Stimulated activated CD4-positive, alpha-beta T cell treated with anti-CD3 and anti-CD28 coated beads, TNF-alpha, amount 100 ng/mL, for 24 hours (primary cell): ENCODE data around the gene FNDC10.
"Not testable (repeated sequence)": the region's sequence is repeated elsewhere in the genome, so short reads cannot be mapped to it uniquely, and the experiment has no call there.

Source experiments
- DNase-seq, 3 experiments: peaks; one replicate each; pipeline ENCODE4 v3.0.0-alpha.2; 2020; ENCODE audit warnings: low read depth in 3 of 3

The FNDC10 gene

GRCh38 chr1:1599935-1600860 lies at the start of gene FNDC10:
Gene FNDC10, minus strand, starts transcription at chr1:1600135. Its CDS starts 120 bp downstream, at chr1:1600015.
- no peak for DNase-seq

DNA sequence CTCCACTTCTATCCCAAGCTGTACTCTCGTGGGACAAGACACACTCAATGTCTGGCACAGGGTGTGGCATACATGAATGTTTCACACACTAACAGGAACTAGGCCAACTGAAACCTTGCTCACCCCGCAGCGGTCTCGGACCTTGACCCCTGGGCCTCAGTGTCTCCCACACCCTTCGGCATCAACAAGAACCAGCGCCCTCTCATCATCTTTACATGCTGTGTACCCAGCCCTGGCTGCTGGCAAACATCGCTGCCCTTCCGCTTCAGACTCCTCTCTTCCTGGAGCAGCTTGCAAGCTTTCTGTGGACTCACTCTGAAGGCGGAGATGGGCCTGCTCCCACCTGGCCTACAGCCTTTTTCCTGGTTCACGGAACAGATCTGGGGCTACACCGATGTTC lies 48.3 kb upstream of the FNDC10 start:
- DNase-seq = not testable (repeated sequence)

DNA sequence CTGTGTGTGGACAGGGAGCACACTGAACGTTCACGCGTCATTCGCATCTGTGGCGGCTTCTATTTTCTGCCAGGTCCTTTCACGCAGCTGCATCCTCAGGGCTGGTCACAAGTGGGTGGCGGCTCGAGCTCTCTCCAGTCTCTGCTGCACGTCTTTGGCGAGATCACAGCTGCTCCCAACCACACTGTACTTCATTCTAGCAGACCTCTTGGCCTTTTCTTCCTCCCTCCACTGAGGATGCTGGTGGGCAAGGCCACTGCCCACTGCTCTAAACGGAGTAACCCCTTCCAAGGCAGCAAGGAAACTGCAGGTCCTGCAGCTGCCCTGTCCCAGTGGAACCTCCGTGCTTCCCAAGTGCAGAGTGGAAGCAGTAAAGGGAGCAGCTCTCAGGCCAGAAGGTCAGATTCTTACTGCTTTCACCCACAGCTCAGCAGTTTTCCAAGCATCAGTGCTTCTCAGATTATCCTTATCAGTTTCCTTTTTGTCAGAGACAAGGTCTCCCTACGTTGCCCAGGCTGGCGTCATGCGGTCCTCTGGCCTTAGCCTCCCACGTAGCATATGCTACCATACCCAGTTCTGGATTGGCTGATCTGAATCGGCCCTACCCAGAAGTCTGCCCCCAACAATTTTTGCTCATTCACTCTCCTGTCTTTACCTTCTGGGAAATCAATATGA lies 47.8 kb upstream of the FNDC10 start:
- DNase-seq = not testable (repeated sequence)

- not testable (repeated sequence) for DNase-seq
These were observed 46.4 kb upstream of the FNDC10 start for GRCh38 chr1:1646326-1646725.

DNA sequence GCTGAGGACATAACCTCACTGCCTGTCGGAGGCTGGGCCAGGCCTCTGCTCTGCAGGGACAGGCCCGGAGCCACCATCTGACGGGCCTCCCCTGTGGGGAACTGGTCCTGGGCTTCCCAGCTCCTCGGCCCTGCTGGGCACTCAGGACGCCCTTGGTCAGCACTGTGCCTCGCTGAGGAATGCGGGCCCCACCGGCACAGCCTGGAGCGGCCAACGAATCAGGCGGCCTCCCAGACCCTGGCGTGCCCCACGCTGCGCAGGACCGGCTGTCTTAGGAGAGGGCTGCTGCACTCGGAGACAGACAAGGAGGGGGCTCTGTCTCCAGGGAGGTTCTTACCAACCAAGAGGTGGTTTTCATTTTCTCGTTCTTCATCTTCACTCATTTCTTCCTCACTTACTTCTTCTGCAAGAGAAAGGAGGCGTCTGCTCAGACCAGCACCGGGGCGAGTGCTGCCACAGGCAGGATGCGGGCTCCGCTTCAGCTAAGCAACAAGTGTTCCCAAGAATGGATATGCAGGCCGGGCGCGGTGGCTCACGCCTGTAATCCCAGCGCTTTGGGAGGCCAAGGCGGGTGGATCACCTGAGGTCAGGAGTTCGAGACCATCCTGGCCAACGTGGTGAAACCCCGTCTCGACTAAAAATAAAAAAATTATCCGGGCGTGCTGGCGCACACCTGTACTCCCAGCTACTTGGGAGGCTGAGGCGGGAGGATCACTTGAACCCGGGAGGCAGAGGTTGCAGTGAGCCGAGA lies 41.0 kb upstream of the FNDC10 start:
- not testable (repeated sequence) for DNase-seq

DNA sequence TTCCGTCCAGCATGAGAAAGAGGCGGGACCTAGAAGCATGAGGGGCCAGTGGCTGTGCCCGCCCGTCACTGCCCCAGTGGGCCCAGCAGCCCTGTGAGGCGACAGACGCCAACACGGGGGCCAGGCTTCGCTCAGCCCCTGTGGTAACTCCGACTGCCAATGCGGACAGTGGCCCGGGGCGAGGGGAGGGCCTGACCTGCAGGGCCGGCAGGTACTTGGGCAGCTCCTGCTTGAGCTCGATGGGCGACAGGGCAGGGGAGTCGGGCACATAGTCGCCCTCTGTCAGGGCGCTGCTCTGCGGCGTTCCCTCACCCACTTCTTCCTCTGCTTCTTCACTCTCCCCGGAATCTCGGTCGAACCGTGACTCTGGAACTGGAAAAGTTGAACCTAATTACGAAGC lies 40.1 kb upstream of the FNDC10 start:
- DNase-seq = not testable (repeated sequence)

- DNase-seq = not testable (repeated sequence)
These were observed 39.4 kb upstream of the FNDC10 start for GRCh38 chr1:1639368-1639767.

DNA sequence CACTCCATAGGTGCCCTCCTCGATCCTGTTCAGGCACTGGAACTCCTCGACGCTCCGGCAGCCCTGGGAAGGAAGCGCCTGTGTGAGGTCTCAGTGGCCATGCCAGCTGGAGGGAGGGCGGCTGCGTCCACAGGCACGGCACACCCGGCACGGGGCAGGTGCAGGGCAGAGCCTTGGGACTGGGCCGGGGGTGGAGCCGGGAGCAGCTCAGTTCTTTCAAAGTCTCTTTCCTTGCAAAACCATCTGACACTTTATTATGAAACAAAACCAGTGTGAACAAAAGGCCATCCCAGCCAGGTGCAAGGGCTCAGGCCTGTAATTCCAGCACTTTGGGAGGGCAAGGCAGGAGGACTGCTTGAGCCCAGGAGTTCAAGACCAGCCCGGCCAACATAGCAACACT lies 38.6 kb upstream of the FNDC10 start:
- not testable (repeated sequence) for DNase-seq

DNA sequence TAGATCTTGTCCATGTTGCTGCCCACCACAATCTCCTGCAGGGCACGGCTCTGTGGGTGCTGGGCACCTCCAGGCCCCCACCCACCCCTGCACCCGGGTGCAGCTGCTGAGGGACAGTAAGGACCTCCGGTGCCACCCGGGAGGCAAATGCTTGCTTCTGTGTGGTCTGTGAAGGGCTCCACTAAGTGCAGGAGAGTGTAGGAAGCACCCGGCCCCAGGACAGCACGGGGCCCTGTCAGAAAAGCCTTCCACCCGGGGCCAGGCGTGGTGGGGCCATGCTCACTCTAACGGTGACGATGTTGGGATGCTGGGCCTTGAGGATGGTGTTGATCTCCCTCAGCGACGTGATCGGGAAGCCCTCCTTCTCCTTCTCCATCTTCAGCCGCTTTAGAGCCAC lies 37.5 kb upstream of the FNDC10 start:
- not testable (repeated sequence) for DNase-seq

- DNase-seq = not testable (repeated sequence)
These were observed 36.9 kb upstream of the FNDC10 start for GRCh38 chr1:1636621-1637478.

GRCh38 chr1:1634613-1635012 lies 34.7 kb upstream of the FNDC10 start:
- not testable (repeated sequence) for DNase-seq

- not testable (repeated sequence) for DNase-seq
These were observed 33.5 kb upstream of the FNDC10 start for GRCh38 chr1:1633409-1633808.

- no peak for DNase-seq
These were observed 32.0 kb upstream of the FNDC10 start, which contains the start of gene MMP23B for GRCh38 chr1:1631782-1632420. Gene MMP23B, plus strand, starts transcription at chr1:1632173. Its CDS starts 46 bp downstream, at chr1:1632219.

- DNase-seq = no peak
These were observed 31.2 kb upstream of the FNDC10 start for GRCh38 chr1:1630965-1631781.

DNA sequence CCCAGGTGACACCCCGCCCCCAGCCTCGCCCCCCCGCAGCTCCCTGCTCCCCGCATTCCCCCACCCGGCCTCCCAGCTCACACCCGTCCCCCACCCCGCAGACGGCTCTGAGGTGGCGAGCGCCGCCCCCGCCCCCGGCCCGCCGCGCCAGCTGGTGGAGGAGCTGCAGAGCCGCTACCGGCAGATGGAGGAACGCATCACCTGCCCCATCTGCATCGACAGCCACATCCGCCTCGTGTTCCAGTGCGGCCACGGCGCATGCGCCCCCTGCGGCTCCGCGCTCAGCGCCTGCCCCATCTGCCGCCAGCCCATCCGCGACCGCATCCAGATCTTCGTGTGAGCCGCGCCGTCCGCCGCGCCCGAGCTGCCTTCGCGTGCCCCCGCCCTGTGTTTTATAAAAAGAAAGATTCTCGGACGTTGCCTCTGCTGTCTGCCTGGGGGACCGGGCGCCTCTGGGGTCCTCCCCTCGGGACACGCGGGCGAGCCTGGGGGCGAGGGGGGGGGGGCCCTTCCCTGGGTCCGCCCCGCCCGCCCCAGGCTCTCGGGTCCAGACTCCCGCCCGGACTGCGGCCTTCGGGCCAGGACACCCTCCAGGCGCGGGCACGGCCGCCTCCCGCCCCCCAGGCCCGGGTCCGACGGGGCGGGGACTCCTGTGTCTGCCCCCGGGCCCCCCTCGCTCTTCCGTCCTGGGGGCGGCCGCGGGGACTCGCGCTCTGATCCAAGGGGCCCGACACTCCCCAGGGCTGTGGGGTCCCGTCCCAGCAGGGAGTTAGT lies 30.4 kb upstream of the FNDC10 start:
- peak; percentile 78 to 88 (median 81) for DNase-seq

DNA sequence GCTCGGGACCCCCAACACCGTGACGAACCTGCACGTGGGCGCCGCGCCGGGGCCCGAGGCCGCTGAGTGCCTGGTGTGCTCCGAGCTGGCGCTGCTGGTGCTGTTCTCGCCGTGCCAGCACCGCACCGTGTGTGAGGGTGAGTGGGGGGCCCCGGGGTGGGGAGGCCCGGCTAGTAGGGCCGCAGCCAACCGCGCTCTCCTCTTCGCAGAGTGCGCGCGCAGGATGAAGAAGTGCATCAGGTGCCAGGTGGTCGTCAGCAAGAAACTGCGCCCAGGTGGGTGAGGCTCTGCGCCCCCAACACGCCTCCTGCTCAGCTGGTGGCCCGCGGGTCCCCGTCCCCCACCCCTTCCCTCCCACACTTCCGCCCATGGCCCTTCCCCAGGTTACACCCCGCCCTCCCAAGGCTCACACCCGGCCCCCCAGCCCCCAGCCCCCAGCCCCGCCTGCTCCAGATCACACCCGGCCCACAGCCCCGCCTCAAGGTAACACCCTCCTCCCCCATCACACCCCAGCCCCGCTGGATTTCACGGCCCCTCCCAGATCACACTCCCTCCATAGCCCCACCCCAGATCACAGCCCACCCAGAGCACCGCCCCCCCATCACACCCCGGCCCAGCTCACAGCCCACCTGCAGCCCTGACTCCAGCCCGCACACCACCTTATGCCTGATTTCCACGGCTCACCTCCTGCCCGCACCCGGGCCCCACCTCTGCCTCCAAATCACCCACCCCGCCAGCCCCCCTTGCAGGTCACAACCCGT lies 29.7 kb upstream of the FNDC10 start:
- peak; percentile 31 to 55 (median 32) for DNase-seq

DNA sequence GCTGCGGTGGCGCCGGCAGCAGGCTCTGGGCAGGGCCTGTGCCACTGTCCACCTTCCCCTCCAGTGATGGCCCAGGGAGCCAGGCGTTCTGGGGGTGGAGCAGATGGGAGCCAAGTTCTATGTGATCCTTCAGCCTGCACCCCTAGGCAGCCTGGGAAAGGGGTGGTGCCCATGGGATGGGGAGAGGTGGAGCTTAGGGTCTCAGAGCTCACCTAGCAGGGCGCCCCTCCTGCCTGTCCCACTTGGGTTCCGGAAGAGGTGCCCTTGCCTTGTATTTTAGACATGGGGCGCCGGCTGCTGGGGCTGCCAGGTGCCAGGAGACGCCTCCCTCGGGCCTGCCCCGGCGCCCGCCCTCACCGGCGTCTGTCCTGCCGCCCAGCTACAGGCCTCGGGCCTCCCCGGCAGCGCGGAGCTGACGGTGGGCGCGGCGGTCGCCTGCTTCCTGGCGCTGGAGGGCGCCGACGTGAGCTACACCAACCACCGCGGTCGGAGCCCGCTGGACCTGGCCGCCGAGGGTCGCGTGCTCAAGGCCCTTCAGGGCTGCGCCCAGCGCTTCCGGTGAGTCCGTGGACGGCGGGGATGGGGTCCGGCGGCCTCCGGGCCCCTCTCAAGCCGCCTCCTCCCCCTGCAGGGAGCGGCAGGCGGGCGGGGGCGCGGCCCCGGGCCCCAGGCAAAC lies 29.0 kb upstream of the FNDC10 start:
- DNase-seq = peak in 1 of 3 experiments; percentile 52
